ENCODE measurements around the gene MIPEP. TPM values are rescaled to one million over a fixed set of nuclear protein-coding genes. Genes with fewer than 3 reads are reported as not detected.
A peak's percentile ranks its signal among the peaks of the same experiment; 100 is the strongest.

MIPEP gene
- total and polyA plus RNA-seq, 10 of the 15 experiments (the other 5 are each of a cell fraction or from before 2014, with no cell fraction given): 15.6 to 56.2 (median 29.8) TPM

- no peak for TF ChIP-seq POLR2AphosphoS2 (IDR thresholded peaks at IDR 0.05; ENCODE audit: low read depth, low read length)
- TF ChIP-seq DPF2 (IDR thresholded peaks at IDR 0.05): peak; percentile 78; the same call in 1 of the 2 replicates
- TF ChIP-seq NFYB (IDR thresholded peaks at IDR 0.05; ENCODE audit: insufficient read depth, low read depth, low read length): no peak
- TF ChIP-seq HSF1 (IDR thresholded peaks at IDR 0.05; ENCODE audit: low read depth, low read length): no peak
- no peak for TF ChIP-seq JUND (IDR thresholded peaks at IDR 0.05; ENCODE audit: low read depth, low read length)
- no peak for TF ChIP-seq KAT2A (conservative IDR thresholded peaks at IDR 0.05; ENCODE audit: control insufficient read depth, low read depth, low read length)
- no peak for TF ChIP-seq RB1 (IDR thresholded peaks at IDR 0.05; ENCODE audit: borderline replicate concordance)
- TF ChIP-seq CBX5 (IDR thresholded peaks at IDR 0.05; ENCODE audit: low read depth): no peak
- TF ChIP-seq ZBTB4 (CRISPR knock-in tag; IDR thresholded peaks at IDR 0.05): no peak
These were observed 112.3 kb downstream of the MIPEP start (continued) for GRCh38 chr13:23776698-23777574.

Data from GM12878 (cell line).